Measurements from ENCODE around the gene GRM5.
"Not testable (repeated sequence)": the region's sequence is repeated elsewhere in the genome, so short reads cannot be mapped to it uniquely, and the experiment has no call there.

Gene GRM5

GRCh38 chr11:89065651-89066201 lies at the start of gene GRM5:
Gene GRM5, minus strand, starts transcription at chr11:89065982. Its CDS starts 18,110 bp downstream, at chr11:89047872.
- not testable (repeated sequence) for DNase-seq (ENCODE audit: low read depth, low spot score)

- DNase-seq (ENCODE audit: low read depth, low spot score) = not testable (repeated sequence)
Measured at GRCh38 chr11:89097956-89098355, 32.2 kb upstream of the GRM5 start.

- DNase-seq (ENCODE audit: low read depth, low spot score) = not testable (repeated sequence)
Measured at GRCh38 chr11:89093806-89094205, 28.0 kb upstream of the GRM5 start.

- DNase-seq (ENCODE audit: low read depth, low spot score) = not testable (repeated sequence)
Measured at GRCh38 chr11:89084951-89085350, 19.2 kb upstream of the GRM5 start.

- DNase-seq (ENCODE audit: low read depth, low spot score) = not testable (repeated sequence)
Measured at GRCh38 chr11:89070911-89071310, 5.1 kb upstream of the GRM5 start.

- no peak for DNase-seq (ENCODE audit: low read depth, low spot score)
Measured at GRCh38 chr11:89067264-89067663, 1.5 kb upstream of the GRM5 start.

GRCh38 chr11:89065066-89065465 lies 716 bp downstream of the GRM5 start:
- no peak for DNase-seq (ENCODE audit: low read depth, low spot score)

GRCh38 chr11:89063481-89063951 lies 2.3 kb downstream of the GRM5 start:
- not testable (repeated sequence) for DNase-seq (ENCODE audit: low read depth, low spot score)

GRCh38 chr11:89062771-89063298 lies 2.9 kb downstream of the GRM5 start:
- DNase-seq (ENCODE audit: low read depth, low spot score) = not testable (repeated sequence)

GRCh38 chr11:89061839-89062238 lies 3.9 kb downstream of the GRM5 start:
- not testable (repeated sequence) for DNase-seq (ENCODE audit: low read depth, low spot score)

GRCh38 chr11:89057406-89057805 lies 8.4 kb downstream of the GRM5 start:
- not testable (repeated sequence) for DNase-seq (ENCODE audit: low read depth, low spot score)

GRCh38 chr11:89052220-89052619 lies 13.6 kb downstream of the GRM5 start:
- no peak for DNase-seq (ENCODE audit: low read depth, low spot score)

- not testable (repeated sequence) for DNase-seq (ENCODE audit: low read depth, low spot score)
Measured at GRCh38 chr11:89047159-89047558, 18.6 kb downstream of the GRM5 start.

- DNase-seq (ENCODE audit: low read depth, low spot score) = not testable (repeated sequence)
Measured at GRCh38 chr11:89043861-89044588, 21.8 kb downstream of the GRM5 start.

- DNase-seq (ENCODE audit: low read depth, low spot score) = not testable (repeated sequence)
Measured at GRCh38 chr11:89029671-89030070, 36.1 kb downstream of the GRM5 start.

GRCh38 chr11:89021339-89021738 lies 44.4 kb downstream of the GRM5 start:
- no peak for DNase-seq (ENCODE audit: low read depth, low spot score)

- DNase-seq (ENCODE audit: low read depth, low spot score) = not testable (repeated sequence)
Measured at GRCh38 chr11:89019827-89020547, 45.8 kb downstream of the GRM5 start.

- DNase-seq (ENCODE audit: low read depth, low spot score) = no peak
Measured at GRCh38 chr11:89016214-89016613, 49.6 kb downstream of the GRM5 start.

- no peak for DNase-seq (ENCODE audit: low read depth, low spot score)
Measured at GRCh38 chr11:89015614-89016013, 50.2 kb downstream of the GRM5 start.

- not testable (repeated sequence) for DNase-seq (ENCODE audit: low read depth, low spot score)
Measured at GRCh38 chr11:89000852-89001251, 64.9 kb downstream of the GRM5 start.

- no peak for DNase-seq (ENCODE audit: low read depth, low spot score)
Measured at GRCh38 chr11:88979641-88980040, 86.1 kb downstream of the GRM5 start.

- not testable (repeated sequence) for DNase-seq (ENCODE audit: low read depth, low spot score)
Measured at GRCh38 chr11:88978992-88979391, 86.8 kb downstream of the GRM5 start.
